Lung (tissue), 12 donors: ENCODE data around the gene GPC6. TPM values are rescaled to one million over a fixed set of nuclear protein-coding genes. Genes with fewer than 3 reads are reported as not detected.

Source experiments
- ATAC-seq: fragments of 200-7000 bp; cut with Tn5 transposase; one replicate; pipeline ENCODE4 v1.9.1; 2020; ENCODE audit warnings: moderate number of reproducible peaks; ENCODE audit not compliant: insufficient read depth, low FRiP score
- DNase-seq, 3 donors: peaks; one replicate each; pipeline ENCODE4 v3.0.0-alpha.2; 2013 to 2017
- H3K27ac ChIP-seq, 2 donors: one replicate each; pipeline ENCODE4 v1.5.1; 2013; ENCODE audit warnings: mild to moderate bottlenecking in 2 of 2, moderate library complexity in 2 of 2, control low read depth in 1 of 2, inconsistent platforms in 1 of 2, low read depth in 1 of 2, low read length in 1 of 2
- H3K27me3 ChIP-seq, 3 donors: one replicate each; pipeline ENCODE4 v1.5.1; 2013; ENCODE audit warnings: low read length in 2 of 3; ENCODE audit not compliant: control insufficient read depth in 3 of 3, insufficient read depth in 3 of 3
- H3K36me3 ChIP-seq, 4 donors: one replicate each; pipeline ENCODE4 v1.5.1; 2013; ENCODE audit warnings: low read length in 4 of 4, mild to moderate bottlenecking in 1 of 4, moderate library complexity in 1 of 4; ENCODE audit not compliant: control insufficient read depth in 4 of 4, insufficient read depth in 4 of 4
- H3K4me1 ChIP-seq, 5 donors: one replicate each; pipeline ENCODE4 v1.5.1; 2013; ENCODE audit warnings: low read length in 5 of 5, mild to moderate bottlenecking in 2 of 5, moderate library complexity in 1 of 5; ENCODE audit not compliant: control insufficient read depth in 5 of 5, insufficient read depth in 5 of 5
- H3K4me3 ChIP-seq: one replicate; pipeline ENCODE4 v1.5.1; 2013; ENCODE audit warnings: mild to moderate bottlenecking, control low read depth, moderate library complexity
- H3K9ac ChIP-seq, 2 donors: one replicate each; pipeline ENCODE4 v1.5.1; 2013; ENCODE audit warnings: low read length in 2 of 2, control low read depth in 1 of 2; ENCODE audit not compliant: insufficient read depth in 1 of 2
- H3K9me3 ChIP-seq, 4 donors: one replicate each; pipeline ENCODE4 v1.5.1; 2013; ENCODE audit warnings: low read length in 3 of 4, mild to moderate bottlenecking in 1 of 4, moderate library complexity in 1 of 4; ENCODE audit not compliant: control insufficient read depth in 4 of 4, insufficient read depth in 3 of 4
- WGBS, 2 donors: extraction: QIAGEN DNeasy Blood & Tissue Kit; methylation state at CpG; one replicate each; pipeline ENCODE4 v1.1.7; 2013; 5-methylcytosine and 5-hydroxymethylcytosine counted together
- polyA plus RNA-seq, 2 donors: library from polyadenylated mRNA; stranded (reverse); fragments of 200-250 nt; gene quantifications; one replicate each; pipeline ENCODE4 v1.2.1, GENCODE V29; 2013
- total RNA-seq, 2 donors: library from RNA; depleted of rRNA in 1 of 2; stranded (reverse); fragments of >200 nt in 1 of 2; gene quantifications; one replicate each; pipeline ENCODE4 v1.2.1, GENCODE V29; 2014 to 2021
- TF ChIP-seq, protein P1 (sequence below): IDR thresholded peaks from 2 replicates; pipeline ENCODE4 v1.5.1; 2012; ENCODE audit warnings: mild to moderate bottlenecking; ENCODE audit errors: control extremely low read depth, extremely low read depth
- donor health status: control.
- donor health status: control.
- donor health status: Bipolar disorder and iron deficiency.
- donor health status: healthy.
- donor health status: DM: yes; HTN: yes; CAD: no.

GPC6 gene
- total and polyA plus RNA-seq, 4 donors, result 0.45 to 31.4 (median 4.8) TPM

DNA sequence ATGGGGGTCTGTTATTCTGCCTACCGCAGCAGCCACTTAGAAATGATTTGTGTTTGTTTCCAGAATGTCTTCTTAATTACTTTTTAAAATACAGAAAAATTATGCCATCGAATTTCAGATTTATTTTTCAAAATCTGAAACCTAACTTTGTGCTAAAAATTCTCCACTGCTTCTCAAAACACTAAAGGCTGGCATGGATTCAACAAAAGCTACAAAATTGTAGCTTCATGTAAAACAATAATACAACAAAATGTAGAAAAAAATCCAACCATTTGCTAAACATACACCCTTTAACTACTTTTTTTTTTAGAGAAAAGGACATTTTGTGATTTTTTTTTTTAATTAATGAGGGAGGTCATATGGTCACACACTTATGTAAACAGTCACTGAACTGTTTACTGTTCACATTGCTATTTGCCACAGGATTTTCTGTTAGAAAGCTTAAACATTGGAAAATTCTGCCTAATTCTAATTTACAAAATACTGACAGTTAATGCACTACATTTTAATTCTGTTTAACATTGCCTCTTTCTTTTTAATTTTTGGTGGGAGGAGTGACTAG lies 646.3 kb downstream of the GPC6 start:
- TF ChIP-seq, protein P1, sequence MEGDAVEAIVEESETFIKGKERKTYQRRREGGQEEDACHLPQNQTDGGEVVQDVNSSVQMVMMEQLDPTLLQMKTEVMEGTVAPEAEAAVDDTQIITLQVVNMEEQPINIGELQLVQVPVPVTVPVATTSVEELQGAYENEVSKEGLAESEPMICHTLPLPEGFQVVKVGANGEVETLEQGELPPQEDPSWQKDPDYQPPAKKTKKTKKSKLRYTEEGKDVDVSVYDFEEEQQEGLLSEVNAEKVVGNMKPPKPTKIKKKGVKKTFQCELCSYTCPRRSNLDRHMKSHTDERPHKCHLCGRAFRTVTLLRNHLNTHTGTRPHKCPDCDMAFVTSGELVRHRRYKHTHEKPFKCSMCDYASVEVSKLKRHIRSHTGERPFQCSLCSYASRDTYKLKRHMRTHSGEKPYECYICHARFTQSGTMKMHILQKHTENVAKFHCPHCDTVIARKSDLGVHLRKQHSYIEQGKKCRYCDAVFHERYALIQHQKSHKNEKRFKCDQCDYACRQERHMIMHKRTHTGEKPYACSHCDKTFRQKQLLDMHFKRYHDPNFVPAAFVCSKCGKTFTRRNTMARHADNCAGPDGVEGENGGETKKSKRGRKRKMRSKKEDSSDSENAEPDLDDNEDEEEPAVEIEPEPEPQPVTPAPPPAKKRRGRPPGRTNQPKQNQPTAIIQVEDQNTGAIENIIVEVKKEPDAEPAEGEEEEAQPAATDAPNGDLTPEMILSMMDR, result no peak
- Histone ChIP-seq H3K4me1 (peaks cover 0 to 13% (median 0%) of the 10 kb centered on the region in 5 donors), H3K27ac (no peak overlapping the region), H3K9me3 (no peaks in the 10 kb centered on the region), H3K9ac (no peak overlapping the region), H3K36me3 (no peaks in the 10 kb centered on the region), H3K27me3 (no peaks in the 10 kb centered on the region), H3K4me3 (no peak overlapping the region)
- 74% methylated on average over 2 of the region's 2 CpGs for WGBS, 2 donors
- DNase-seq (peak in 2 of 3 donors; percentile 48 to 49), ATAC-seq (no peak)

DNA sequence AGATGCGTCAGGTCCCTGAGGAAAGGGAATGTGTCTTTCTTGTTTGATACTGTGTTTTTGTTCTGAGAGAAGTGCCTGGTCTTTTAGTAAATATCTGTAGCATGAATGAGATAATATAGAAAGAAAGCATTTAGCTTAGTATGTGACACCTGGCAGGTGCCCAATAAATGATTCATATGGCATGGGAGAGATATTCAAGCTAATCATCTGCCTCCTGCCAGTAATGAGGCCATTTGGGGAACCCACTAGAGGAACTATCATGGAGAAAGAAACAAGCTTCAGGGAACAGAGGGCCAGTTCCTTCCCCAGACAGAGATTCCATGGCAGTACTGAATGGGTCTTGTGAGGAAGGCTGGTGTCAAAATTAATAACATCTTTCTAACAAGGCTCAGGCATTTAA lies 648.9 kb downstream of the GPC6 start:
- Histone ChIP-seq H3K9ac (no peak overlapping the region), H3K36me3 (no peaks in the 10 kb centered on the region), H3K27ac (no peak overlapping the region), H3K4me3 (no peak overlapping the region), H3K4me1 (peaks cover 0 to 13% (median 0%) of the 10 kb centered on the region in 5 donors), H3K9me3 (peaks cover 0 to 2% (median 0%) of the 10 kb centered on the region in 4 donors), H3K27me3 (no peaks in the 10 kb centered on the region)
- TF ChIP-seq, protein P1, result no peak
- ATAC-seq (no peak), DNase-seq (peak in 1 of 3 donors; percentile 8)
- 93 to 98% methylated on average over 1 of the region's 1 CpG for WGBS, 2 donors

DNA sequence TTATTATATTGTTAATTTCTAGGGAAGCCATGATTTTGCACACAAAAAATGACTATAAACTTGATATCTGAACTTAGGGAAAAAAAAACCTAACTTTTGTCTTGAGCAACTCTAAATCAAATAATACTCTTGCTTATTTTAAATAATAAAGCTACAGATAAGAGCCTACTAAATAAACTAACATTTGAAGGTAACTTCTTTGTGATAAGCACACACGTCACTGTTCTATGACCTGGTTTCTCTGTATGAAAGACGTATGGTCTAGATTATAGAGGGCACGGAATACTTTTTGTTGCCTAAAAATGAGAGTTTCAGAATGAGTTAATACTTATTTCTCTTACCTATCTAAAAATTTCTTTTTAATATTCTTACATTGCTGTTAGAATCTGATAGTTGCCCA lies 649.6 kb downstream of the GPC6 start:
- 75 to 80% methylated on average over 3 of the region's 3 CpGs for WGBS, 2 donors
- H3K36me3 ChIP-seq, result no peaks in the 10 kb centered on the region

More for the DNA sequence above, 649.6 kb downstream of the GPC6 start:
- no peak overlapping the region for H3K27ac ChIP-seq
- no peak overlapping the region for H3K9ac ChIP-seq
- no peak for DNase-seq
- H3K4me3 ChIP-seq, result no peak overlapping the region
- peaks cover 0 to 2% (median 0%) of the 10 kb centered on the region in 4 donors for H3K9me3 ChIP-seq
- no peaks in the 10 kb centered on the region for H3K27me3 ChIP-seq
- peaks cover 0 to 13% (median 0%) of the 10 kb centered on the region in 5 donors for H3K4me1 ChIP-seq
- ATAC-seq, result no peak
- TF ChIP-seq, protein P1, result no peak
